ENCODE results near the gene IFNGR2. TPM values are rescaled to one million over a fixed set of nuclear protein-coding genes. Genes with fewer than 3 reads are reported as not detected.
"Not testable (repeated sequence)": the region's sequence is repeated elsewhere in the genome, so short reads cannot be mapped to it uniquely, and the experiment has no call there.

IFNGR2 gene
- total RNA-seq, 2 experiments from 2014 or later: 0.95 to 1.4 TPM

DNA sequence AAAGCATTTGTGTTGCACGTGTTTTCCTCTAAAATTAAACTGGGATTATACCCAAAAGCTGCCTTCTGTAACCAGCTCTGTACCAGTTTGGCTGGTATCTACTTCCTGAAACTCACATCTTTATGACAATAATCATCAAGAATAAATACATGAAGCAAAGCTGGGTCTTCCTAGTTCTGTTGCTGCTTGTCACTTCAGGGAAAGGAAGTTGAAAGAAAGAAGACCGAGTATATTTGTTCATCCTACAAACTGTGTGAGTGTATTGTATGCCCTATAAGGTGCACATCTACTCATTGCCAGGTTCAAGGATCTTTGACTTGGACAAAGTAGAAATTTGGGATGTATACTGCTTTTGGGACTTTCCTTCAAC lies 29.1 kb upstream of the IFNGR2 start:
- CTCF ChIA-PET: interaction anchor here (1.4 to 1.8 kb wide), 2 partner anchors 8 to 13 kb away, joined by 3 to 7 read pairs; no protein-coding TSS in a partner anchor
- POLR2A ChIA-PET: no interaction called here

DNA sequence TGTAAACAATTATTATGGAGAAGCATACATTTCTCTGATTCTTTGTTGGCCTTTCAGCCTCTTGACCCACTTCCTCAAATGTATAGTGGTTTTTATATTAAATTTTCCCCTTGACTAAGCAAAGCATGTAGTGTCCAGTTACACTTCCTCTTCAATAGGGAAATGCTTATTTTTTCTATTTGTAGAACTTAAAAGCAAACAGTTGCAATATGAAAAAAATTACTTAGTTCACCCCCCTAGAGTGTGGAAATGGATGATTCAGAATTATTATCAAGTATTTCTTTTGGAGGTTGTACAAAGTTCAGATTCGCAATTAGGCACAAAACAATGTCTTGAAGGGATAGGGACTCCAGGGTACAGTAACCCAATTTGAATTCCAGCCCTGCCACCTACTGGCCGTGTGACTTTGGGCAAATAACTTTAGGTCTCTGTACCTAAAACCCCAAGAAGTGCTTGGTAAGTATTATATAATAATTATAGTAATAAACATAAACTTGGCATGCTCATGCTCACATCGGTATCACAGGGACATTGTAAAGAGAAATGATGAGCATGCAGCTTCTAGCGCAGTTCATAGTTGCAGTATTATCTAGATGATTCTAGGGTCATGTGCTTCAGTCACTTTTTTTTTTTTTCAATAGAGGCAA lies 28.6 kb upstream of the IFNGR2 start:
- POLR2A ChIA-PET: no interaction called here

DNA sequence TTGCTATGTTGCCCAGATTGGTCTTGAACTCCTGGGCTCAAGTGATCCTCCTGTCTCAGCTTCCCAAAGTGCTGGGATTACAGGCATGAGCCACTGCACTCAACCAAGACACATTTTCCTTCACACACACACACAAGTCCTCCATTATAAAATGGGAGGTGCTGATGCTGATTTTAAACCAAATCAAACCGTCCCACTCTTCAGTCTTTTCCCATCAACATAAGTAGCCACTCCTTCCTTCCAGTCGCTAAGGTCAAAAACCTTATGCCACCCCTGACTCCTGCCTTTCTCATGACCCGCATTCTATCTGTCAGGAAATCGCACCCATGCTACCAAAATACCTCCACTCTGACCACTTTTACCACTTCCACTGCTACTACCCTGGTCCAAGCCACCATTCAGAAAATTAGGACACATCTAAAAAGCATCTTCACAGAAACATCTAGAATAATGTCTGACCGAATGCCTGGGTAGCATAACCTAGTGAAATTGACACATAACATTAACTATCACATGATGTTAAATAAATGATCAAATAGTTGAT lies 28.0 kb upstream of the IFNGR2 start:
- POLR2A ChIA-PET: no interaction called here

More for the DNA sequence above, 28.6 kb upstream of the IFNGR2 start:
- CTCF ChIA-PET: interaction anchor here (1.0 to 1.8 kb wide), 4 partner anchors 9 to 175 kb away, joined by 3 to 7 read pairs (median 3); no protein-coding TSS in a partner anchor

DNA sequence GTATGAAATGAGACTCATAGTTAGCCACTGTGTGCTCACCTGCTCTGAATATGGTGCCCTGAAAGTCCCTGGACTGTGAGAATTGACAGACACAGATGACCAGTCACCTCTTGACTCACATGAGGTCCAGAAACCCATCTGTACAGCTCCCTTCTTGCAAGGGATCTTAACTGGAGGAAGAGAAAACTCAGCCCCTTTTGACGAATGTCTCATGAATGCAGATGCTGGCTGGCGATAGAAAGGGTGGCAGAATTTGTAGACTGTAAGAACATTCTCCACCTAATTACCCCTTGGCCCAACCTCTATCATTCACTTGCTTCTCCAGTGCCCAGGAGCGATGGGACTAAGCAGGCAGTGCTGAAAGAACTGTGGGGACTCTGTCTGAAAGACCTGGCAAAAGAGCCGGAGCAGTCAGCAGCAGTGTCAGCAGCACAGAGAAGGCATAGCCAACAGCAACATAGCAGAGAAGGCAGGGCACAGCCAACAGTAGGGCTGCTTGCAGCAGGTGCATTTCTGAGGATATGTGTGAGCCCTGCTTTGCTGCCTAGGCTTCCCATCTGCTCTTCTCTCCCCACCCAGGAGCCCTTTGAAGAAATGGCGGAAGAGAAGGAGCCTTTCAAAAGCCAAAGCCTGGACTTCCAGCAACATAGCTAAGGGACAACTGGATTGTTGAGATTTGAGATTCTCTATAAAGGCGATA lies 25.8 kb upstream of the IFNGR2 start:
- POLR2A ChIA-PET: no interaction called here
- CTCF ChIA-PET: interaction anchor here (0.6 to 2.0 kb wide), 4 partner anchors 17 to 238 kb away, joined by 3 to 7 read pairs (median 4); no protein-coding TSS in a partner anchor

More for the DNA sequence above, 28.0 kb upstream of the IFNGR2 start:
- CTCF ChIA-PET: interaction anchor here (1.0 to 1.9 kb wide), 6 partner anchors 9 to 175 kb away, joined by 3 to 7 read pairs (median 3); no protein-coding TSS in a partner anchor

DNA sequence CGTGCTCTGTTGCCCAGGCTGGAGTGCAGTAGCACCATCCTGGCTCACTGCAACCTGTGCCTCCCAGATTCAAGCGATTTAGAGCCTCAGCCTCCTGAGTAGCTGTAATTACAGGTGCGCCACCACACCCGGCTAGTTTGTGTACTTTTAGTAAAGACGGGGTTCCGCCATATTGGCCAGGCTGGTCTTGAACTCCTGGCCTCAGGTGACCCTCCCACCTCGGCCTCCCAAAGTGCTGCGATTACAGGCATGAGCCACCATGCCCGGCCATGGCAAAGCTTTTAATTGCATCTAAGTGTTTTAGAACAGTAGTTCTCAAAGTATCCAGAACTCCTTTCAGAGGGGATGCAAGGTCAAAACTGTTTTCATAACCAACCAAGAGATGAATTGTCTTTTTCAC lies 25.1 kb upstream of the IFNGR2 start:
- POLR2A ChIA-PET: no interaction called here
- CTCF ChIA-PET: interaction anchor here (0.6 kb wide), 1 partner anchor 108 kb away, joined by 4 read pairs; no protein-coding TSS in a partner anchor

DNA sequence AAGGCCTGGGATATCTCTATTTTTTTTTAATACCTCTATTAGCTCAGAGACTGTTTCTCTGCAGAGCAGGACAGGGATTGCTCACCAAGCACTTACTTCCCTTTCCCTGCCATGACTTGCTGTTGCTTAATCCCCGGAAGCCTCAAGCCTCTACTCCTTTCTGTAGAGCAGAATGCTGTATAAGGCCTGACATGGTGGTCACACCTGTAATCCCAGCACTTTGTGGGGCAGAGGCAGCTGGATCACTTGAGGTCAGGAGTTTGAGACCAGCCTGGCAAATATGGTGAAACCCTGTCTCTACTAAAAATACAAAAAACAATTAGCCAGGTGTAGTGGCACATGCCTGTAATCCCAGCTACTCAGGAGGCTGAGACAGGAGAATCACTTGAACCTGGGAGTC lies 23.3 kb upstream of the IFNGR2 start:
- POLR2A ChIA-PET: not testable (repeated sequence)
- CTCF ChIA-PET: interaction anchor here (1.0 to 2.2 kb wide), 3 partner anchors 18 to 65 kb away, joined by 3 to 11 read pairs (median 7); no protein-coding TSS in a partner anchor

DNA sequence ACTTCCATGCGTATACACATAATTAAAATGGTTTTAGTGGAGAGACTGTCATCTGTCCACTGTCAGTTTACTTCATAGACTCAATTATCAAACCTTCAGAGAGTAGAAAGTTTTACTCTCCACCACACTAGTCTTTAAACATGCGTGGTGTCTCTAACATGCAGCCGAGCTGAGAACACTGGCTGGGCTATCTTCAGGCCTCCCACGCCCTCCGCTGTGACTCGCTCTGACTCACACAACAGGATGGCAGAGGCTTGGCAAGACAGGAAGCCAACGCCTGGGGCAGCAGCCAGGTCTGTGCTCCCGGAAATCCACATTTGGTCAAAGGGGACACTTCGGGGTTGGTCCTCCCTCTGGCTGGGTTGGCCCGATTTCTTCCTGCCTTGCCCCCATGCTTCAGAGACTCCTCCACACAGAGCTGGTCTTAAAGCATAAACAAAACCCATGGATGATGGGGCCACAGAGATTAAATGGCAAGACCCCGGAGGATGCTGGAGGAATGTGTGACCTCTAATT lies 22.7 kb upstream of the IFNGR2 start:
- ChIA-PET POLR2A (no interaction called here), CTCF (interaction anchor here (1.0 to 2.2 kb wide), 4 partner anchors 19 to 64 kb away, joined by 3 to 11 read pairs (median 6); no protein-coding TSS in a partner anchor)

DNA sequence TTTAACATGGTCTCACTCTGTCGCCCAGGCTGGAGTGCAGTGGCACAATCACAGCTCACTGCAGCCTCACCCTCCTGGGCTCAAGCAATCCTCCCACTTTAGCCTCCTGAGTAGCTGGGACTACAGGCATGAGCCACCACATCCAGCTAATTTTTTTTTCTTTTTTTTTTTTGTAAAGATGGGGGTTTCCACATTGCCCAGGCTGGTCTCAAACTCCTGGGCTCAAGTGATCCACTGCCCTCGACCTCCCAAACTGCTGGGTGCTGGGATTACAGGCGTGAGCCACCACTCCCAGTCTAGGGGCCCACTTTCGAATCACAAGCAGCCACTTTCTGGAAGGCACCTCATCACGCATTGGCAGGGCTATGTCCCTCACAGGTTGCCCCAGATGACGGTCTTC lies 21.8 kb upstream of the IFNGR2 start:
- POLR2A ChIA-PET: interaction anchor here (0.7 kb wide), 1 partner anchor 144 kb away, joined by 3 read pairs; no protein-coding TSS in a partner anchor
- CTCF ChIA-PET: interaction anchor here (0.6 to 2.2 kb wide), 4 partner anchors 10 to 606 kb away, joined by 4 to 11 read pairs (median 5); no protein-coding TSS in a partner anchor

DNA sequence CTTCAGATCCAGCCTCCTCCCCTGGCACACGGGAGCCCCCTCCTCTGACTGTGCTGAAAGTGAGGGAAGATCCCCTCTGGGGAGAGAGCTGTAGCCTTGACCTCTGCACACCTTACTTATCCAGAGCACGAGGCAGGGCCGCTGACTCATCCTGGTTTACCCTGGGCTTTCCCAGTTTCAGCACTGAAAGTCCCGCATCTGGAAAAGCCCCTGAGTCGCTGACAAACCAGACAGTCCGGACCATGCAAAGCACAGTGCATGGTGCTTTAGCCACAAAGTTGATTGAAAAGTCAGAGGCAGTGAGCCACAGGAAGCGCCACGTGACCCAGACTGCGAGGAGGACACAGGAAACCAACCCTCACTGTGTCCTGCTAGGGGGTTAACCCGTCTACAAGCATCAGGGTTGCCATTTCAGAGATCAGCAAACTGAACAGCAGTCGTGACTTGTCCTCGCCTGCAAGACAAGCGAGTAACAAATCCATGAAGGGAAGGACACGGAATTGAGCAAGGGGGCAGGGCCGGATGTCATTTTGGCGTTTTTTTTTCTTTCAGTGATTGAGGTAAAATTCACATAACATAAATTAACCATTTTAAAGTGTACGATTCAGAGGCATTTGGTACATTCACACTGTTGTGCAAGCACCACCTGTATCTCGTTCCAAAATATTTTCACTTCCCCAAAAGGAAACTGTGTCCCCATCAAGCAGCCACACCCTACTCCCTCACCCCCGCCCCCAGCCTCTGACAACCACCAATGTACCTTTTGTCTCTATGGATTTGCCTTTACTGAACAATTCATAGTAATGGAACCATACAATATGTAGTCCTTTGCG lies 19.9 kb upstream of the IFNGR2 start:
- CTCF ChIA-PET: interaction anchor here (1.0 to 1.1 kb wide), 3 partner anchors 22 to 56 kb away, joined by 3 read pairs; no protein-coding TSS in a partner anchor
- POLR2A ChIA-PET: interaction anchor here (0.5 to 0.6 kb wide), 2 partner anchors 10 to 96 kb away, joined by 5 to 7 read pairs; no protein-coding TSS in a partner anchor

DNA sequence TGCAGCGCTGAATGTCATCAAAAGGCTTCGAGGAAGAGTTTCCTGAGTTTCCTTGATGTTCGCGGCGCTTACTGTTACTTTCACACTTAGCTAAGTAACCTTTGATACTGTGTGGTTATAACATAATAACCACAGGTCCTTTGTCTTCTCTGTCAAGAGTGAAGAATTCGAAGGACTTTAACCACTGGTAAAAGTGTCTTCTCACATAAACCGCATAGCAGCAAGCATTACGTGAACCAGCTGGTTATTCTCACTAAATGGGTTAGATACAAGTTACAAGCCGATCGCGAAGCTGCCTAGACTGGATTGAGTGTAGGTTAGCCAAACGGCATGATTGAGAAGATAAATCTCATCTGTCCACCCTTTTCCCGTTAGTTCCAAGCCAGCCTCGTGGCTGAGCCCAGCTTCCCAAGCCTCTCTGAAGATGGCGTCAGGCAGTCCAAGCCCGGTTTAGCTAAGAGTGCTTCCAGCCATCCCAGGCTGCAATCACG lies 18.3 kb upstream of the IFNGR2 start:
- POLR2A ChIA-PET: interaction anchor here (0.8 to 1.3 kb wide), 2 partner anchors 50 to 95 kb away, joined by 3 read pairs; partner anchors contain the start of gene TMEM50B
- CTCF ChIA-PET: interaction anchor here (1.0 to 2.2 kb wide), 4 partner anchors 13 to 50 kb away, joined by 3 to 15 read pairs (median 7); no protein-coding TSS in a partner anchor

DNA sequence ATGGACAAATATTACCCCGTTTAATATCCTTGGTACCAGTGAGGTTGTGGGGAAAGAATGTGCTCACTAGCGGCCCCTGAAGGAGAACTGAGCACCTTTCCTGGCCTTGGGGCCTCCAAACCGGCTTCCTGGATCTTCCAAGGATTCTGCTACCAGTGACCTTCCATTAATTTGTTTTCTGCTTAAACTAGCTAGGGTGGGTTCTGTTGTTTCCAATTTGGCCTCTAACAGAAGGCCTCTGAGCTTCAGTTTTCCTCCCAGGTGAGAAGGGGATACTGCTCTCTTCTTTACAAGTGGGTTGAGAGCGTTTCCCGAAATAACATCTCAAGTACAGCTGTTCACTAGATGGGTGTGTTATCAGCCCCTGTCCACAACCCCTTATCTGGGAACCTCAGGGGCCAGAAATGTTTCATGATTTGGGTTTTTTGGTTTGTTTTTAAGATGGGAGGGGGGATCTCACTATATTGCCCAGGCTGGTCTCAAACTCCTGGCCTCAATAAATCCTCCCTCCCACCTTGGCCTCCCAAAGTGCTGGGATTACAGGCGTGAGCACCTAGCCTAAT lies 16.9 kb upstream of the IFNGR2 start:
- ChIA-PET POLR2A (no interaction called here), CTCF (interaction anchor here (2.1 to 2.2 kb wide), 2 partner anchors 11 to 26 kb away, joined by 6 to 15 read pairs; no protein-coding TSS in a partner anchor)

DNA sequence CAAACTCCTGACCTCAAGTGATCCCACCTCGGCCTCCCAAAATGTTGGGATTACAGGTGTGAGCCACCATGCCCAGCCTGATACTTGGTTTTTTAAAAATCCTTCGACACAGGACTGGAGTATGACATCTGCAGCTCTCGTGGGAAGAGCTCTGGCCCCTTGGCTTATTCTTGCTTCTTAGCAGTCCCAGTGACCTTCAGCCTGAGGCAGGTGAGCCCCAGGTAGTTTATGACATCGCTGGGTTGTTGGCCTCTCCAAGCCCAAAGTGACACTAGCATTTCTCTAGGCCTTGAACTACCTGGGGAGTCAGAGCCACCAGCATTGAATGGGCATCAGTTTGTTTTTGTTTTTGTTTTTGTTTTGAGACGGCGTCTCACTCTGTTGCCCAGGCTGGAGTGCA lies 15.9 kb upstream of the IFNGR2 start:
- POLR2A ChIA-PET: no interaction called here
- CTCF ChIA-PET: no interaction called here

DNA sequence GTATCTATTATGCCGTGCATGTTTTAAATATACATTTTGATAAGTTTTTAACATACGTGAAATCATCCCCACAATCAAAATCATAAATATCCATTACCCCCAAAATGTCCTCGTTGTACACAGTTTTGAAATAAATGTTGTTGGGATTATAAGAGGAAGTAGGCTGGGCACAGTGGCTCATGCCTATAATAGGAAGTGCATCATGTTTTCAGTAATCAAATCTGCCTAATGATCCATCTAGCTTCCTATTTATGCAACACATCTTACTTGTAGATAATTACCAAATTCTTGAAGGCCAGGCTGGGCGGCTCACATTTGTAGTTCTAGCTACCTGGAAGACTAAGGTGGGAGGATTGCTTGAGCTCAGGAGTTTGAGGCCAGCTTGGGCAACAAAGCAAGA lies 15.0 kb upstream of the IFNGR2 start:
- CTCF ChIA-PET: no interaction called here
- POLR2A ChIA-PET: interaction anchor here (0.7 kb wide), 1 partner anchor 1930 kb away, joined by 3 read pairs; no protein-coding TSS in a partner anchor

DNA sequence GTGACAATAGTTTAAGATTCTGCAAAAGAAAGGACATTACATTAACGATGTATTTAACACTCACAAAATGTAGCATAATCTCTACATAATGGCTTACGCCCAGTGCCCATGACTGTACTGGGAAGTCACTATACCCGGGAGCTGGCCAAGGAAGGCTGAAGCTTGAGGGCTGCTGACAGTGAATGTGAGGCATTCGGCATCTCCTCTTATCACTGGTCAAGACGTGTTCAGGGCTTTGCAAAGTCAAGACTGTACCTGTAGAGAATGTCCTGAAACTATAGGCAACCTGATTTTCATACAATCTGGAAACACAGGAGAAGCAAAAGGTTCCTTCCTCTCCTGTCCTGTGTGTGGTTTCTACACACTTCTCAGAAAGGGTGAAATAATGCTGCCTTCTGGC lies 12.7 kb upstream of the IFNGR2 start:
- ChIA-PET CTCF (no interaction called here), POLR2A (no interaction called here)

DNA sequence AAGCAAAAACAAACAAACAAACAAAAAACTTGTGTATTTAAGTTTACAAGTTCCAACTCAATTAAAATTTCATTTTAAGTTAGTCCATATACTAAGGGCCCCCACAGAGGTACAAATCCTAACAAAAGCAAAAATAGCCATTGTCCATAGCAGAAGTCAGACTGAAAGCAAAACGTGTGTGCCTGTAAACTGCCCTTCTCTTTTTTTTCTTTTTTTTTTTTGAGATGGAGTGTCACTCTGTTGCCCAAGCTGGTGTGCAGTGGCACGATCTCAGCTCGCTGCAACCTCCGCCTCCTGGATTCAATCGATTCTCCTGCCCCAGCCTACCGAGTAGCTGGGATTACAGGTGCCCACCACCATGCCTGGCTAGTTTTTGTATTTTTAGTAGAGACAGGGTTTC lies 11.6 kb upstream of the IFNGR2 start:
- ChIA-PET CTCF (interaction anchor here (0.7 kb wide), 1 partner anchor 16 kb away, joined by 3 read pairs; no protein-coding TSS in a partner anchor), POLR2A (no interaction called here)

DNA sequence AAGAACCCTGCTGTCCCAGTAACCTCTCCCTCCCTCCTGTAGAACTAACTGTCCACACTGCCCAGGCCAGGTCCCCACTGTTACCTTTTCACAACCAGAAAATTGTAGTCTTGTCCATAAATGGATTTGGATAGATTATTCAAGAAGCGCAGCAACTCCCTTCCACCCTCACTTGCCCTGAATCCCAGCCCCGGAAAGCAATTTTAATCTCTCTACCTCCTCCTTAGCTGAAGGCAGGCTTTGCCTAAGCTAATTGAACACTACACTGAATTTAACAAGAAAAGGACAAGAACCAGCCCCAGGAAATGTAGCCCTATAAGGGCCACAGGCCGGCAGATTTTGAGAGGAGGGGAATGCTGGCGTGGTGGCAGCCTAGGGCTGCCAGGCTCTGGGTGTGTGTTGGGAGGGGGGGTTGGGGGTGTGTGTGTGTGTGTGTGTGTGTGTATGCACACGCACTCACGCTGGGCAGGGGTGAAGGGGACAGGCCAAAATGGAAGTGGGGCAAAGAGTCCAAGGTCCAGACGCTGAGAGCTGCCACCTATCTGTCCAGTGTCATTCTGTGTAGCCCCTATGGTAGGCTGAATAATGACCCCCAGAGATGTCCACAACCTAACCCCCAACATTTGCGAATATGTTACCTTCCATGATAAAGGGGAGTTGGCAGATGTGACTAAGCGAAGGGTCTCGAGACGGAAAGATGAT lies 10.8 kb upstream of the IFNGR2 start:
- CTCF ChIA-PET: interaction anchor here (0.7 kb wide), 1 partner anchor 15 kb away, joined by 3 read pairs; no protein-coding TSS in a partner anchor
- POLR2A ChIA-PET: interaction anchor here (0.5 kb wide), 1 partner anchor 93 kb away, joined by 3 read pairs; no protein-coding TSS in a partner anchor

DNA sequence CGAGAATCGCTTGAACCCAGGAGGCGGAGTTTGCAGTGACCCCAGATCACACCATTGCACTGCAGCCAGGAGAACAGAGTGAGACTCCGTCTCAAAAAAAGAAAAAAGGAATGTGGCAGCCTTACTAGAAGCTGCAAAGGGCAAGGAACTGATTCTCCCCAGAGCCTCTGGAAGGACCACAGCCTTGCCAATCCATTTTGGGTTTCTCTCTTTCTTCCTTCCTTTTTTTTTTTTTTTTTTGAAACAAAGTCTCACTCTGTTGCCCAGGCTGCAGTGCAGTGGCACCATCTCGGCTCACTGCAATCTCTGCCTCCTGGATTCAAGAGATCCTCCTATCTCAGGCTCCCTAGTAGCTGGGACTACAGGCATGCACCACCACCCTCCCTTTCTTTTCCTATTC lies 9.9 kb upstream of the IFNGR2 start:
- CTCF ChIA-PET: no interaction called here
- POLR2A ChIA-PET: interaction anchor here (0.7 kb wide), 1 partner anchor 11 kb away, joined by 5 read pairs; no protein-coding TSS in a partner anchor

DNA sequence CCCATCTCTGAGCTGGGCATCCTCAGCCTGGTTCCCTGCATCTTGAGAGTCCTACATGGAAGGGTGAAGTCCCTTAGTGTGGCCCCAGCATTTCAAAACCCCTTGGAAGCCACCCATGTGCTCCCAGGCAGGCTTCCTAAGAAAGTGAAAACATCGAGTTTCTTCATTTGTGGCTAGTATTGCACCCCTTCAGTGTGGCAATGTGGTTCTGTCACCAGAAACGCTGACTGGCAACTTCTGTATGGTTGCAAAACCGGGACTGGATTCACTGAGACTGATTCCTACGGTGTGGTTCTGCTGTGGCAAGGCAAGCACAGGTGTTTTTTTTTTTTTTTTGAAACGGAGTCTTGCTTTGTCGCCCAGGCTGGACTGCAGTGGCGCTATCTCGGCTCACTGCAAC lies 9.0 kb upstream of the IFNGR2 start:
- ChIA-PET CTCF (no interaction called here), POLR2A (no interaction called here)
